GM21619 (cell line): Measurements from ENCODE around the gene NUP98.
"Not testable (repeated sequence)": the region's sequence is repeated elsewhere in the genome, so short reads cannot be mapped to it uniquely, and the experiment has no call there.

Experiments
- ATAC-seq: cut with Tn5 transposase; IDR thresholded peaks from one replicate; pipeline ENCODE4 v1.9.1; 2021; ENCODE audit not compliant: unreplicated experiment

Gene NUP98

DNA sequence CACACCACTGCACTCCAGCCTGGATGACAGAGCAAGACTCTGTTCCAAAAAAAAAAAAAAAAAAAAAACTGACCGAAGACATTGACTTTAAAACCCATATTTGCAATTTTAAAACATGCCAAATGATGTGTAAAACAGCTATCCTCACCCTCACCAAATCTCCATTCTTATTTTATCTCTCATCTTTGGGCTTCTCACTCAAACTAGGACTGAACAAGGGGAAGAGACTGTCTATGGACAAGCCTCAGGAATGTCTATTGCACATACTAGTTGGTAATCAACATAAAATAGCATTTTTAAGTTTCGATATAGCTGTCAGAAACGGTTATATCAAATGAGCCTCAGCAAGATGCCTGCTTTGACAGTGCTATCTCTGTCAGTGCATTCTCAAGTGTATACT, 118.3 kb downstream of the NUP98 start:
- ATAC-seq = no peak

- no peak for ATAC-seq
Observed at GRCh38 chr11:3675971-3676370, 121.4 kb downstream of the NUP98 start.

DNA sequence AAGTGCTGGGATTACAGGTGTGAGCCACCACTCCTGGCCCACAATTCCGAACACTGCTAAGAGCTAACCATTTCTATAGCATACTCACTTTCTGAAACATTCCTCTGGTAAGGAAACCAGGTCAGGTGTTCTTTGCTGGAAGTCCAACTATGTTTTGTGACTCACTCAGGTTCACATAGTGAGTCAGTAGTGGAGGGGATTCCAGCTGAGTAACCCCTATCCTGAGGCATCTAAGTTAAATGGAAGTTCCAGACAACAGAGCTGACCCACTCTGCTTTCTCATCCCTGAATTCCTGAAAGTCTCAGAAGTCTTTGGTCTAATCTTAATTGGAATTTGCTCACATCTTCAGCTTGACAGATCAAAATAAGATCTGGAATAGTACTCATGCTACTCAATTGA, 123.2 kb downstream of the NUP98 start:
- ATAC-seq = no peak

GRCh38 chr11:3671334-3672254, 125.8 kb downstream of the NUP98 start, which contains the start of gene CHRNA10:
TSS of gene CHRNA10 (minus strand) at chr11:3671384. CDS start at chr11:3671312, 72 bp downstream.
- ATAC-seq = no peak

GRCh38 chr11:3669742-3670183, 127.6 kb downstream of the NUP98 start:
- no peak for ATAC-seq

DNA sequence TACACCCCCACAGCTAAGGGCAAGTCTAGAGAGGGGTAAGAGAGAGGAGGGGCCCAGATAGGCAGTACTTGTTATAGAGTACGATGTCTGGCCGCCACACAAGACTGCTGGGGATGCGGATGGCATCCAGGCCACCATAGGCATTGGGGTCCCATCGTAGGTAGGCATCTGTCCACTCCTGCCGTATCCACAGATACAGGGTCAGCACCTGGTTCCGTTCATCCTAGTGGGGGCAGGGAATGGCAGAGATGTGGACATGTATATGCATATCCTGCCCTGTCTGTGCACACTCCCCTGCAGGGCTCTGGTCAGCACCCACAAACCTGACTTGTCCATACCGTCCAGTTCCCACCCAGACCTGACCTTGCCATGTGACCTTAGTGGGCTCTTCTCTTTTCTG, 128.2 kb downstream of the NUP98 start:
- ATAC-seq = no peak

DNA sequence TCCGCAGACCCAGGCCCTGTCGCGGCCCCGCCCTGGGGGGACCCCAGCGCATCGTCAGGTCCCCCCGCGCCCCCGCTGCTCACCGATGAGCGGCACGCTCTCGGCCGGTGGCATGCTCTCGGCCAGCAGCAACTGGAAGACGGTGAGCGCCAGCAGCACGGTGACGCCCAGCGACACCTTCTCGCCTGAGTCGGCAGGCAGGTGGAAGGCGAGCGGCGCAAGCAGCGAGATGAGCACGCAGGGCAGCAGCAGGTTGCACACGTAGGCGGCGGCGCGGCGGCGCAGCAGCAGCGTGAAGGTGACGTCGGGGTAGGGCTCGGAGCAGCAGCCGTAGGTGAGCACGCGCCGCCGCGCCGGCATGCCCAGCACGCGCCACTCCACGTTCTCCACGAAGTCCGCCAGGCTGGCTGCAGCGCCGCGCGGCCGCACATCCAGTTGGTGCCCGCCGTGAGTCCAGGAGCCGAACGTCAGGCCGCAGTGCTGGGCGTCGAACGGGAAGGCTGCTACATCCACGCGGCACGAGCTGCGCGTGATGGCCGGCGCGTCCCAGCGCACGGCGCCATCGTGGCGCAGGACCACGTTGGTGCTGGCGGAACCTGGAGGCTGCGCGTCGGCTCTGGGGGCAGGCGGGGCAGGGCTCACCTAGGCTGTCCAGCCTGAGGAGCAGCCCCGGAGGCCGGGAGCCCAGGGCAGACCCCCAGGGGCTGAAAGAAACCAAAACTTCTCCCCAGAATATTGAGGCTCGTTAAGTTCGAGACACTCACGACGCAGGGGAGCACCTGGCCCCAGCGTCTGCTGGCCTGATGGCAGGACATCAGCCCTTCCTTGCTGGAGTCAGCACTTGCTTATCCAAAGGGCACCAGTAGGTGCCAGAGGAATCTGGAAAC, 130.0 kb downstream of the NUP98 start:
- ATAC-seq = no peak

- ATAC-seq = no peak
Observed at GRCh38 chr11:3666023-3666530, 131.3 kb downstream of the NUP98 start.

DNA sequence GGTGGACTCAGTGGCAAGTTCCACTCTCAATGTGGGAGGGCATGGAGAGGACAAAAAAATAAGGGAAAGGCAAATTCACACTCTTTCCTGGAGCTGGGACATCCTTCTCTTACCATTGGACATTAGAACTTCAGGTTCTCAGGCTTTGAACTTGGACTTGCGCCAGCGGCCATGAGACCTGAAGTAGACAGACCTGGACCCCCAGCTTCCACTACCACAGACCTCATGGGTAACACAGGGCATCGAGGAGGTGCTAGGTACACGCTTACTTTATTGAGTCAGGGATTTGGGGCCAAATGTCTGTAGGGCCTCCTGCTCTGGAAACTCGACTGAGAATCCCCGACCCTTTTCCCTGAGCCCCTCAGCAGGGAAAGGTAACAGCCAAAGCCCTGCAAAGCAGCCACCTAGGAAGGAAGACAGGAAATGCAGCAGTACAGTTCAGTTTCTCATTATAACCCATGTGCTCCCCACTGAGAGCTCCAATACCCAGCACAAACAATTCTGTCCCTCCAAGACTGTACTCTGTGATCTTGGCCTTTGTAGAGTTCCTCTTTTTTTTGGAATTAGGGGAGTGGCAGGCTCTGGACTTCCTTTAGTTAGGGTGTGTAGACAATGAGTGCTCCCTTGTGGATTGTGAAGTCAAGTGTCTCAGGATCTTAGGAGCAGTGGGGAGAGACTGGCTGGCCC, 131.9 kb downstream of the NUP98 start:
- ATAC-seq = no peak

- ATAC-seq = no peak
Observed at GRCh38 chr11:3664032-3664630, 133.2 kb downstream of the NUP98 start.

DNA sequence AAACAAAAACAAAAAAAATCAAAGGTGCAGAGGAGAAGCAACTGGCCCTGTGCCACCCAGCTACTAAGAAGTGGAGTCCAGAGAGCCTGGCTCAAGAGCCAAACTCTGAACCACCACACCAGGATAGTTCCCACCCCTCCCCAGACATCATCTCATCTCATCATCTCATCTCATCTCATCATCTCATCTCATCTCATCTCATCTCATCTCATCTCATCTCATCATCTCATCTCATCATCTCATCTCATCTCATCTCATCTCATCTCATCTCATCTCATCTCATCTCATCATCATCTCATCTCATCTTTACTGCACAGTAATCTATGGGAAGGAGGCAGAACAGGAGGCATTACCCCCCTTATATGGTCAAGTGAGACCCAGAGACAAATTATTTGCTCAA, 134.5 kb downstream of the NUP98 start:
- ATAC-seq = no peak

DNA sequence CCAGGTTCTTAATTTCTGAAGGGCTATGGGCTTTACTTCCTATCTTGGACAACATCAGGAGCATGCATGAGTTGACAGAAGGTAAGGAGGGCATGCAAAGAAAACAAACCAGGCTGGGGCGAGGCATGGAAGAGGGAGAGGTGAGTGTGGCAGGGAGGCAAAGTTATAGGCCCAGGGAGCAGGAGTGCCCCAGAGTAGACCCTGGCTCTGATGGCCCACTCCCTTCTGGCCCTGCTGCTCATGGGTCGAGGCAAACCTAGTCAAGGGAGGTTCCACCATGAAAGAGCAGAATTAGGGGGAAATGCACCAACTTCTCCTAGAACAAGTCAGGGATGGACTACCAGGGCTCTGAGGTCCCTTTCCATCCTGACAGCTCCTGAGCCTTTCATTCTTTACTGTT, 136.4 kb downstream of the NUP98 start:
- no peak for ATAC-seq

DNA sequence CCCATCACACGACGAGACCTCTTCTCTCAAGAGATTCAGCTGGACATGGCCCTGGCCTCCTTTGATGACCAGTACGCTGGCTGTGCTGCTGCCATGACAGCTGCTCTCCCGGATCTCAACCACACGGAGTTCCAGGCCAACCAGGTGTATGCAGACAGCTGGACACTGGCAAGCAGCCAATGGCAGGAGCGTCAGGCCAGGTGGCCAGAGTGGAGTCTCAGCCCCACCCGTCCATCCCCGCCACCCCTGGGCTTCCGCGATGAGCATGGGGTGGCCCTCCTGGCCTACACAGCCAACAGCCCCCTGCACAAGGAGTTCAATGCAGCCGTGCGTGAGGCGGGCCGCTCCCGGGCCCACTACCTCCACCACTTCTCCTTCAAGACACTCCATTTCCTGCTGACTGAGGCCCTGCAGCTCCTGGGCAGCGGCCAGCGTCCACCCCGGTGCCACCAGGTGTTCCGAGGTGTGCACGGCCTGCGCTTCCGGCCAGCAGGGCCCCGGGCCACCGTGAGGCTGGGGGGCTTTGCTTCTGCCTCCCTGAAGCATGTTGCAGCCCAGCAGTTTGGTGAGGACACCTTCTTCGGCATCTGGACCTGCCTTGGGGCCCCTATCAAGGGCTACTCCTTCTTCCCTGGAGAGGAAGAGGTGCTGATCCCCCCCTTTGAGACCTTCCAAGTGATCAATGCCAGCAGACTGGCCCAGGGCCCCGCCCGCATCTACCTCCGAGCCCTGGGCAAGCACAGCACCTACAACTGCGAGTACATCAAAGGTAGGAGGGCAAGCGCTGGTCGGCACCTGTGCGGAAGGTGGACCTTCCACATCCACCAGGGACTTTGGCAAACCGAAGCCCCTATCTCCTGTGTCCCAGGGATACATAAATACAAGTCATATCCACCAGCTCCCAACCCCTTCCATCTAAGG, 137.5 kb downstream of the NUP98 start:
- ATAC-seq = no peak

GRCh38 chr11:3658252-3658651, 139.1 kb downstream of the NUP98 start:
- ATAC-seq = no peak

- not testable (repeated sequence) for ATAC-seq
Observed at GRCh38 chr11:3657331-3657730, 140.0 kb downstream of the NUP98 start.

DNA sequence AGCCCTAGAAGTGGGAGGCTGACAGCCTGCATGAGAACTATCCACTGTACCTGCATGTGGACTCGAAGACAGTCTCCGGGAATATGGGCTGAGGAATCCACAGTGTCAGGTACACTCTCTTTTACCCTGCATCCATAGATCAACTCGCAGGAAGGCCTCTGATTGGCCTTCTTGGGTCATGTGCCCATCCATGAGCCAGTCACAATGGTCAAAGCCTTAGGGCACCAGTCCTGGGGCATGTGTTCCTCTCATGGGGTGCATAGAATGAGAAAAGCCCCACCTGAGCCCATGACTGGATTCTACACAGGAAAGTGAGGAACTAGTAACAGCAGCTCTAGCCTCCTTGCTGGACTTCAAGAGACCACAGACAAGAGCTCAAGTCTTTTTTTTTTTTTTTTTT, 141.8 kb downstream of the NUP98 start:
- ATAC-seq = no peak

- not testable (repeated sequence) for ATAC-seq
Observed at GRCh38 chr11:3652514-3652913, 144.8 kb downstream of the NUP98 start.

GRCh38 chr11:3649374-3649773, 148.0 kb downstream of the NUP98 start:
- not testable (repeated sequence) for ATAC-seq

DNA sequence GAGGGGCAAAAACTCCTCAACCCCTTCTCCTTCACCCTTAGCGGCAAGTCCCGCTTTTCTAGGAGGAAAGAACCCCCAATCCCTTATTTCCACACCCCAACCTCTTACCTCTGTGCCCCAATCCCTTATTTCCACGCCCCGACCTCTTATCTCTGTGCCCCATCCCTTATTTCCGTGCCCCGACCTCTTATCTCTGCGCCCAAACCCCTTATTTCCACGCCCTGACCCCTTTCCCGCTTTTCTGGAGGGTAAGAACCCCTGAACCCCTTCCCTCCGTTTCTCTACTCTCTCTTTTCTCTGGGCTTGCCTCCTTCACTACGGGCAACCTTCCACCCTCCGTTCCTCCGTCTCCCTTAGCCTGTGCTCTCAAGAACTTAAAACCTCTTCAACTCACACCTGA, 148.5 kb downstream of the NUP98 start:
- ATAC-seq = not testable (repeated sequence)
